Stimulated activated CD4-positive, alpha-beta T cell treated with anti-CD3 and anti-CD28 coated beads, Interleukin-15, amount 100 ng/mL, for 1 hour (primary cell): ENCODE measurements around the gene BSX.

ENCODE experiments used
- DNase-seq, 2 donors: peaks; one replicate each; pipeline ENCODE4 v3.0.0-alpha.2; 2020; ENCODE audit warnings: low read depth in 1 of 2, low spot score in 1 of 2

The BSX gene

GRCh38 chr11:122963961-122964360 is 17.7 kb downstream of the BSX start:
- no peak for DNase-seq

DNA sequence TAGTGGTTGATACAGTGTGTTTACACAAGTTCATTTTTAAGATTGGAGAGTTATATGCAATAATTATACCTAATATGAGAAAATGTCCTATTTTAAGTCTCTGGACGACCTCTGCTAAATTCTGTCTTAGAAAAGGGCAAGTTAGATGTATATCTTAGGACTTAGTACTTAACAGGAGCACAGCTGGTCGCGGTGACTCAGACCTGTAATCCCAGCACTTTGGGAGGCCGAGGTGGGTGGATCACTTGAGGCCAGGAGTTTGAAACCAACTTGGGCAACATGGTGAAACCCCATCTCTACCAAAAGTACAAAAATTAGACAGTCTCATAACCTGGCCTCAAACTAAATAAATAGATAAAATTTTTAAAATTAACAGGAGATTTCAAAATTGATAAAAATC is 27.2 kb downstream of the BSX start:
- DNase-seq = no peak

- DNase-seq = no peak
Measured at GRCh38 chr11:122951211-122951610, 30.4 kb downstream of the BSX start.

DNA sequence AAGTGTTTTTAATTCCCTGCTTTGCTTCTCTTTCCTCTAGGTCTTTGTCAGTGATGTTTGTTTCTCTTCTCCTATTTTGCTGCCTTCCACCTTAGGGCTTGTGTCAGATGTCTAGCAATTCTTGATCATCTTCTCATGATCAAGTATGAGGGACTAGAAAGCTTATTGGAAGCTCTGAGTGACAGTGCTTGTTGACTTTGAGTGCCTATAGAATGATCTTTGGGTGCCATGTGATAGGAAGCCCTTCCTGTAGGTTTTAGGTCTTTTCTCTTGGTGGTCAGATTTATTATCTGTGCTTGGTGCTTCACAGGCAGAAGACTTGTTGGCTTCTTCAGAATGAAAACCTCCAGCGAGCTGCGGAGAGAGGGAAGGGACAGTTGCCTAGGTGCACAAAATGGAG is 43.1 kb downstream of the BSX start:
- DNase-seq = no peak

GRCh38 chr11:122937983-122938382 is 43.7 kb downstream of the BSX start:
- DNase-seq = no peak

- no peak for DNase-seq
Measured at GRCh38 chr11:122933416-122933815, 48.2 kb downstream of the BSX start.

DNA sequence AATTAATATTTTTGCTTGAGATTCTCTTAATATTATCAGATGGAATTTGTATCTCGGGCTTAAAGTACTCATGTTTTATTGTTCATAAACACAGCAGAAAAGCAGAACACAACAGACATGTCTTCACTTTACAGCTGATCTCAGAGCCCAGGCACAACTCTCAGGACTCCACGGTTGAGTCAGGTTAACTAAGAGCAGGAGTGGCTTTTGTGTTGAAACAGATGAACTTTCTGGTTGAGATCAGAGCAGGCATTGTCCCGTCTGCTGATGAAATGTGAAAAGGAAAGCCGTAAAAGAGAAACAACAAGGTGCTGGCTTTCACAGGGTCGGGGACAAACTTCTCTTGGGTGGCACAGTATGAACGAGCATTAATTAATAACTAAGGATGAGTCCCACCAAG is 50.1 kb downstream of the BSX start:
- DNase-seq = no peak
